Measurements from ENCODE around the gene COG3.

COG3 gene

DNA sequence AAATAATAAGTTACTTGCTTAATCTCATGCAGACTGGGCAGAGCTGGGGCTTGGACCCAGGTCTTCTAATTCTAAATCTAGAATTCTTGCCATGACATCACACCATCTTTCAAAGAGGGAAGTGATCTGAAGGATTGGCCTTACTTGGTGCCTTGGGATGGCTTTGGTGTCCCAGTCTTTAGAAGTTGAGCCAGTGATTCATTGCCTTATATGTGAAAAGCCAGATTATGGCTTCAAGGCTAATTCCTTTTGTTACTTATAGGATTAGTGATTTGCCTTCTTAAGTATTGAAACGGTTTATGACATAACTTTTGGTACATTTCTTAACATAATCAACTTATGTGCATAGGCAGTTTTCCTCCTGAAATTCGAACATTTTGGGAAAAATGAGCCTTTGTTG is 14.9 kb downstream of the COG3 start:
- TF ChIP-seq, protein P1, sequence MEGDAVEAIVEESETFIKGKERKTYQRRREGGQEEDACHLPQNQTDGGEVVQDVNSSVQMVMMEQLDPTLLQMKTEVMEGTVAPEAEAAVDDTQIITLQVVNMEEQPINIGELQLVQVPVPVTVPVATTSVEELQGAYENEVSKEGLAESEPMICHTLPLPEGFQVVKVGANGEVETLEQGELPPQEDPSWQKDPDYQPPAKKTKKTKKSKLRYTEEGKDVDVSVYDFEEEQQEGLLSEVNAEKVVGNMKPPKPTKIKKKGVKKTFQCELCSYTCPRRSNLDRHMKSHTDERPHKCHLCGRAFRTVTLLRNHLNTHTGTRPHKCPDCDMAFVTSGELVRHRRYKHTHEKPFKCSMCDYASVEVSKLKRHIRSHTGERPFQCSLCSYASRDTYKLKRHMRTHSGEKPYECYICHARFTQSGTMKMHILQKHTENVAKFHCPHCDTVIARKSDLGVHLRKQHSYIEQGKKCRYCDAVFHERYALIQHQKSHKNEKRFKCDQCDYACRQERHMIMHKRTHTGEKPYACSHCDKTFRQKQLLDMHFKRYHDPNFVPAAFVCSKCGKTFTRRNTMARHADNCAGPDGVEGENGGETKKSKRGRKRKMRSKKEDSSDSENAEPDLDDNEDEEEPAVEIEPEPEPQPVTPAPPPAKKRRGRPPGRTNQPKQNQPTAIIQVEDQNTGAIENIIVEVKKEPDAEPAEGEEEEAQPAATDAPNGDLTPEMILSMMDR (IDR thresholded peaks at IDR 0.05; ENCODE audit: extremely low read depth, insufficient read depth, missing control alignments): no peak
- in situ Hi-C loops (cut with MboI; ENCODE audit: low pct_unique_long_range_greater_than_20kb, low sequenced_read_pairs, unreplicated experiment): no loop called here

DNA sequence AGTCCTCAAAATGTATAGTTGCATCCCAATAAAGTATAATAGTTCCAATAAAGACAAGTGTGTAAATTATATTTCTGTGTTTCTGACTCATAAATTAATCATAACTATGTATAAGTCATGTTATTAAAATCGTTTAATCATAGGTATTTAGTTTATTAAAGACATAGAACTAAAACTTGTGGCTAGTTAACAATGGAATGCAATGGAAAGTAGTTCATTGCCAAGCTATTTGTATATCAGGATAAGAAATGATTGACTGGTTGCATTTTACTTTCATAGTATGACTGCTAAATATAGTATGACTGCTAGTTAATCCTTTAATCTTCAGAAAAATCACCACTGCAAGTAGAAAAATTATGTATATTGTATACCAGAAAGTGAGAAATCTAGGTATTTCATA is 16.9 kb downstream of the COG3 start:
- DNase-seq (ENCODE audit: low spot score): no peak
- TF ChIP-seq, protein P1 (IDR thresholded peaks at IDR 0.05; ENCODE audit: extremely low read depth, insufficient read depth, missing control alignments): no peak
- in situ Hi-C loops (cut with MboI; ENCODE audit: low pct_unique_long_range_greater_than_20kb, low sequenced_read_pairs, unreplicated experiment): no loop called here

More for the DNA sequence above, 14.9 kb downstream of the COG3 start:
- DNase-seq (ENCODE audit: low spot score): no peak

GRCh38 chr13:45482571-45483173 is 17.9 kb downstream of the COG3 start:
- in situ Hi-C loops (cut with MboI; ENCODE audit: low pct_unique_long_range_greater_than_20kb, low sequenced_read_pairs, unreplicated experiment): no loop called here
- DNase-seq (ENCODE audit: low spot score): no peak
- TF ChIP-seq, protein P1 (IDR thresholded peaks at IDR 0.05; ENCODE audit: extremely low read depth, insufficient read depth, missing control alignments): no peak

GRCh38 chr13:45487604-45488003 is 22.9 kb downstream of the COG3 start:
- in situ Hi-C loops (cut with MboI; ENCODE audit: low pct_unique_long_range_greater_than_20kb, low sequenced_read_pairs, unreplicated experiment): no loop called here
- TF ChIP-seq, protein P1 (IDR thresholded peaks at IDR 0.05; ENCODE audit: extremely low read depth, insufficient read depth, missing control alignments): no peak
- DNase-seq (ENCODE audit: low spot score): no peak

DNA sequence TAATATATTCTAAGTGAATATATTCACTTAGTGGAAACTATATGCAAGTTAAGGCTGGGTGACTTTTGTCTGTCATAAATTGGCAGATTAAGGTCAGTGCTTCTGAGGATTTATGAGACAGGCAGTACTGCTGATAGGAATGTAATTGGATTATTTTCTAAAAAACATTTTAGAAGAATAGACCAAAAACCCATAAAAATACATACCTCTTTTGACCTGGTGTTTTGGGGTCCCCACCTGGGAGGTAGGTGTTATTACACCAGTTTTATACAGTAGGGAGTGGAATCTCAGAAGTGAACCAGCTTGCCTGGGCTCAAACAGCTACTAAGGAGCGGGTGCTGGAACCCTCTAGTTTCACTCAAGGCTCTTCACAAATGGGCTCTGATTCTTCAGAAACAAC is 25.3 kb downstream of the COG3 start:
- in situ Hi-C loops (cut with MboI; ENCODE audit: low pct_unique_long_range_greater_than_20kb, low sequenced_read_pairs, unreplicated experiment): no loop called here
- TF ChIP-seq, protein P1 (IDR thresholded peaks at IDR 0.05; ENCODE audit: extremely low read depth, insufficient read depth, missing control alignments): peak; percentile 55
- DNase-seq (ENCODE audit: low spot score): no peak

- in situ Hi-C loops (cut with MboI; ENCODE audit: low pct_unique_long_range_greater_than_20kb, low sequenced_read_pairs, unreplicated experiment): no loop called here
- DNase-seq (ENCODE audit: low spot score): no peak
- TF ChIP-seq, protein P1 (IDR thresholded peaks at IDR 0.05; ENCODE audit: extremely low read depth, insufficient read depth, missing control alignments): no peak
Measured at GRCh38 chr13:45492538-45492937, 27.8 kb downstream of the COG3 start.

All from GM13977 (cell line).